ENCODE data around the gene PSMD9. TPM values are rescaled to one million over a fixed set of nuclear protein-coding genes. Genes with fewer than 3 reads are reported as not detected.
"Not testable (repeated sequence)": the region's sequence is repeated elsewhere in the genome, so short reads cannot be mapped to it uniquely, and the experiment has no call there.

The PSMD9 gene
- total RNA-seq, 1 donor from 2014 or later, result 28.1 TPM

DNA sequence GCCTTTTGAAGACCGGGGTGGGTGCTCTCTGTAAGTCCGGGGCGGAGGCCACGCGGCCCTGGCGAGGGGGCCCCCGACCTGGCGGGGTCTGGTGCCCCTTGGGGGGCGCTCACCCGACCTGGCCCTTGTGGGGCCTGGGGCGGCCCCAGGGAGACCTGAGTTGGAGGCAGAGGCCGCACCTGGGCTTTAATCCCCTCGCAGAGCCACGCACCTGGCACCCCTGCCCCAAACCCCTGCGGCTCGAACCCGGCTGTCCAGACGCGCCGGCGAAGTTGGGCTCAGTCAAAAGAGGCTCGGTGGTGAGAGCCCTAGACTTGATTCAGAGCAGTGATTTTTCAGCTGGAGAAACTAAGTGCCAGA, 30.1 kb downstream of the PSMD9 start:
- Histone ChIP-seq H3K27me3 (ENCODE audit: low read depth) (no peaks in the 10 kb centered on the region), H3K9me3 (replicated peaks) (no peaks in the 10 kb centered on the region), H3K4me3 (peak overlapping the region; percentile 69), H3K4me1 (peaks cover 28% of the 10 kb centered on the region), H3K27ac (replicated peaks) (peak overlapping the region; percentile 39), H3K36me3 (peaks cover 39% of the 10 kb centered on the region)
- TF ChIP-seq, protein P1, sequence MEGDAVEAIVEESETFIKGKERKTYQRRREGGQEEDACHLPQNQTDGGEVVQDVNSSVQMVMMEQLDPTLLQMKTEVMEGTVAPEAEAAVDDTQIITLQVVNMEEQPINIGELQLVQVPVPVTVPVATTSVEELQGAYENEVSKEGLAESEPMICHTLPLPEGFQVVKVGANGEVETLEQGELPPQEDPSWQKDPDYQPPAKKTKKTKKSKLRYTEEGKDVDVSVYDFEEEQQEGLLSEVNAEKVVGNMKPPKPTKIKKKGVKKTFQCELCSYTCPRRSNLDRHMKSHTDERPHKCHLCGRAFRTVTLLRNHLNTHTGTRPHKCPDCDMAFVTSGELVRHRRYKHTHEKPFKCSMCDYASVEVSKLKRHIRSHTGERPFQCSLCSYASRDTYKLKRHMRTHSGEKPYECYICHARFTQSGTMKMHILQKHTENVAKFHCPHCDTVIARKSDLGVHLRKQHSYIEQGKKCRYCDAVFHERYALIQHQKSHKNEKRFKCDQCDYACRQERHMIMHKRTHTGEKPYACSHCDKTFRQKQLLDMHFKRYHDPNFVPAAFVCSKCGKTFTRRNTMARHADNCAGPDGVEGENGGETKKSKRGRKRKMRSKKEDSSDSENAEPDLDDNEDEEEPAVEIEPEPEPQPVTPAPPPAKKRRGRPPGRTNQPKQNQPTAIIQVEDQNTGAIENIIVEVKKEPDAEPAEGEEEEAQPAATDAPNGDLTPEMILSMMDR (IDR thresholded peaks at IDR 0.05; ENCODE audit: borderline replicate concordance), result no peak
- DNase-seq, result no peak
- intact Hi-C loops (cut with micrococcal nuclease), result loop anchor here (10.0 kb wide), 1 partner anchor 206 kb away; no protein-coding TSS in a partner anchor

DNA sequence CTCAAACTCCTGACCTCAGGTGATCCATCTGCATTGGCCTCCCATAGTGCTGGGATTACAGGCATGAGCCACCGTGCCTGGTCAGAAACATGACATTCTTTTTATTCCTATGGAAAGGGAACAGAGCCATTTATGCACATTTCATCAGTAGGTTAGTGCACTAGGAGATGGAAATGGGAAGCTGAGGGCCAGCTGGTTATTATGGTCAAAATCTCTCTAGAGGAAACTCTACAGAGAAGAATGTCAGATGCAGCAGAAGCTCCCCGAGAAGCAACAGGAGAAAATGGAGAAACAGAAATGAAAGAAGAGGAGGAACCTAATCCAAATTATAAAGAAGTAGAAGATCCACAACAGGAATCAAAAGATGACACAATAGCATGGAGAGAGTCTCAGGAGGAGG, 32.5 kb downstream of the PSMD9 start:
- no peaks in the 10 kb centered on the region for H3K9me3 ChIP-seq (replicated peaks)
- TF ChIP-seq, protein P1 (IDR thresholded peaks at IDR 0.05; ENCODE audit: borderline replicate concordance), result no peak
- intact Hi-C loops (cut with micrococcal nuclease), result no loop called here
- H3K27me3 ChIP-seq (ENCODE audit: low read depth), result no peaks in the 10 kb centered on the region
- H3K4me1 ChIP-seq, result peaks cover 45% of the 10 kb centered on the region
- H3K4me3 ChIP-seq, result no peak overlapping the region
- H3K36me3 ChIP-seq, result peaks cover 17% of the 10 kb centered on the region
- H3K27ac ChIP-seq (replicated peaks), result no peak overlapping the region
- no peak for DNase-seq

DNA sequence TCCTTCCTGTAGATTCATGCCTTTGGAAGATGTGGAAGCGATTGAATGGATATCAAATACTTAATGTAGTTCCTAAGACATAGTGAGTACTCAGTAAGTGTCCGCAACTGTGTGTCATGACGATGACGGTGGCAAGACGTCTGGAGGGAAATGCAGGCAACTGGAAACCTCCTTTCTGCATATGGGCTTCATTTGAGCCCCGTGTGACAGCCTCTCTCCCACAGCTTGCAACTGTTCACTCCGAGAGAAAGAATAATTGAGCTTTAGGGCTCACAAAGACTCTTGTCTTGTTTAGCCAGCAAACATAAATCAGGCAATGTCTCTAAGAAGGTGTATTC, 36.7 kb downstream of the PSMD9 start:
- Histone ChIP-seq H3K4me1 (peaks cover 25% of the 10 kb centered on the region), H3K27ac (replicated peaks) (peak overlapping the region; percentile 74), H3K4me3 (peak overlapping the region; percentile 34), H3K27me3 (ENCODE audit: low read depth) (no peaks in the 10 kb centered on the region), H3K36me3 (no peaks in the 10 kb centered on the region), H3K9me3 (replicated peaks) (no peaks in the 10 kb centered on the region)
- no peak for DNase-seq
- TF ChIP-seq, protein P1 (IDR thresholded peaks at IDR 0.05; ENCODE audit: borderline replicate concordance), result no peak
- intact Hi-C loops (cut with micrococcal nuclease), result no loop called here

DNA sequence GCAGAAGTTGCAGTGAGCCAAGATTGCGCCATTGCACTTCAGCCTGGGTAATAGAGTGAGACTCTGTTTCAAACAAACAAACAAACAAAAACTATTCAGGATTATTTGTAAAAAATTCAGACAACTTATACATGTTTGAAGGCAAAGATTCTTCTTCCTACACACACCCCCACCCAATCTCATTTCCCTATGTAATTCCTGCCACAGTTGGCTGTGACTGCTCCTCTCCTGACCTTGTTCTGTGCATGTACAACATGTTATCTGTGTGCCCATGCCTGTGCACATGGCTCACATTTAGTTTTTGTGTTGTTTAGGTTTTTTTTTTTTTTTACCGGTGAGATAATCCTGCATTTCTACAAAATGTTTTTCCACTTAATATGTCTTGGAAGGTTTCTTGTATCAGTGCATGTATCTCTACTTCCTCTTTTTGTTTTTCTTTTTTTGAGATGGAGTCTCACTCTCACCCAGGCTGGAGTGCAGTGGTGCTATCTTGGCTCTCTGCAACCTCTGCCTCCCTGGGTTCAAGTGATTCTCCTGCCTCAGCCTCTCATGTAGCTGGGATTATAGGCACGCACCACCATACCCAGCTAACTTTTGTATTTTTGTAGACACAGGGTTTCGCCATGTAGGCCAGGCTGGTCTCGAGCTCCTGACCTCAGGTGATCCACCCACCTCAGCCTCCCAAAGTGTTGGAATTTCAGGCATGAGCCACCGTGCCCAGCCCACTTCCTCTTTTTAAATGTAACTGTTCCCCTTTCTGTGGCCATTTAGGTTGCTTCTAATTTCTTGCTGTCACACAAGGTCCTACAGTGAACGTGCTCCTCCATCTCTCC, 38.5 kb downstream of the PSMD9 start:
- no peaks in the 10 kb centered on the region for H3K36me3 ChIP-seq
- peaks cover 25% of the 10 kb centered on the region for H3K4me1 ChIP-seq
- TF ChIP-seq, protein P1 (IDR thresholded peaks at IDR 0.05; ENCODE audit: borderline replicate concordance), result no peak
- intact Hi-C loops (cut with micrococcal nuclease), result no loop called here
- H3K9me3 ChIP-seq (replicated peaks), result no peaks in the 10 kb centered on the region
- DNase-seq, result no peak
- no peak overlapping the region for H3K27ac ChIP-seq (replicated peaks)
- no peaks in the 10 kb centered on the region for H3K27me3 ChIP-seq (ENCODE audit: low read depth)
- no peak overlapping the region for H3K4me3 ChIP-seq

DNA sequence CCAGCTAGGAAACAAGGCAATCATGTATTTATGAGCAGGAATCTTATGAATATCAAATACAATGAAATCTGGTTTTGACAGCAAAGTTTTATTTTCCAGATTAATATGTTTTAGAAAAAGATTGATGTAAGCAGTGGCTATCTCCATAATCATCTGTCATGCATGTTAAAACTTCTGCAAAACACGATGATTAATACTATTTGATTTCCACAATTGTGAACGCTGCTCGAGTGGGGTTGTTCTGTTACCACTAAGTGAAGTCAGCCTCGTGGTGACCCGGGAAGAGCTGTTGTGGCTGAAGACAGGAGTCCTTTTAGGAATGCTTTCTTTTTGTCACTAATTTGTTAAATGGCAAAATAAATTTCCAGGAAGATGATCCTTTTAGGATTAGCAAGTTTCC, 39.2 kb downstream of the PSMD9 start:
- TF ChIP-seq, protein P1 (IDR thresholded peaks at IDR 0.05; ENCODE audit: borderline replicate concordance), result no peak
- no peak overlapping the region for H3K27ac ChIP-seq (replicated peaks)
- no peaks in the 10 kb centered on the region for H3K9me3 ChIP-seq (replicated peaks)

DNA sequence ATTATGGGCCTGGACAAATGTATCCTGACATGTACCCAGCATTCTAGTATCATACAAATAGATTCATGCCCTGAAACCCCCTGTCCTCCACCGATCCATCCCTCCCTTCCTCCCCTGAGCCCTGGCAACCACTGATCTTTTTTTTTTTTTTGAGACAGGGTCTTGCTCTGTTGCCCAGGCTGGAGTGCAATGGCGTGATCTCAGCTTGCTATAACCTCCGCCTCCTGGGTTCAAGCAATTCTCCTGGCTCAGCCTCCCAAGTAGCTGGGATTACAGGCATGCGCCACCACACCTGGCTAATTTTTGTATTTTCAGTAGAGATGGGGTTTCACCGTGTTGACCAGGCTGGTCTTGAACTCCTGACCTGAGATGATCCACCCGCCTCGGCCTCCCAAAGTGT, 41.0 kb downstream of the PSMD9 start:
- H3K4me1 ChIP-seq; H3K36me3 ChIP-seq; DNase-seq; H3K4me3 ChIP-seq; intact Hi-C loops (cut with micrococcal nuclease); H3K27me3 ChIP-seq (ENCODE audit: low read depth); H3K9me3 ChIP-seq (replicated peaks); H3K27ac ChIP-seq (replicated peaks): not testable (repeated sequence)

More for the DNA sequence above, 39.2 kb downstream of the PSMD9 start:
- no peak for DNase-seq
- peaks cover 25% of the 10 kb centered on the region for H3K4me1 ChIP-seq
- H3K4me3 ChIP-seq, result no peak overlapping the region
- intact Hi-C loops (cut with micrococcal nuclease), result no loop called here
- no peaks in the 10 kb centered on the region for H3K27me3 ChIP-seq (ENCODE audit: low read depth)
- H3K36me3 ChIP-seq, result no peaks in the 10 kb centered on the region
